Measurements from ENCODE around the gene ADPRHL1. TPM values are rescaled to one million over a fixed set of nuclear protein-coding genes. Genes with fewer than 3 reads are reported as not detected.

ADPRHL1 gene
- total RNA-seq, 4 donors from 2014 or later: 3.9 to 15.2 (median 5.8) TPM; not detected in 1

DNA sequence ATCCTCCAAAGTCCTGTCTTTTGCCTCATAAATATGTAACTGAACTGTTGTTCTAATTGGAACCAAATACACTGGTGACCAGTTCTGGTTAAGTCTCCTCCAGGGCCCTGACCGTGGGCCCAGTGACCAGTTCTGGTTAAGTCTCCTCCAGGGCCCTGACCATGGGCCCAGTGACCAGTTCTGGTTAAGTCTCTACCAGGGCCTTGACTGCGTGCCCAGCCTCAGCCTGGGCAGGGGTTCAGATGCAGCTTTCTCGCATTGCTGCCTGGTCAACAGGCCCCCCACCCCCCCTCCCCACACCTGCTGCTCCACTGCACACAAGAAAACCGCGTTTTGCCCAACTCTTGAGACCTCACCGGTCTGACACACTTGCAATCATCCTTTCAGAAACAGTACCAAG, 85.5 kb downstream of the ADPRHL1 start:
- TF ChIP-seq POLR2A (IDR thresholded peaks at IDR 0.05) (no peak), CTCF (IDR thresholded peaks at IDR 0.05) (no peak)
- H3K9me3 ChIP-seq: no peaks in the 10 kb centered on the region
- no peak for DNase-seq
- H3K4me1 ChIP-seq: peaks cover 0 to 5% (median 1%) of the 10 kb centered on the region in 4 donors
- H3K4me3 ChIP-seq: no peak overlapping the region
- H3K36me3 ChIP-seq: no peaks in the 10 kb centered on the region
- H3K27me3 ChIP-seq: no peaks in the 10 kb centered on the region
- H3K27ac ChIP-seq: no peak overlapping the region

DNA sequence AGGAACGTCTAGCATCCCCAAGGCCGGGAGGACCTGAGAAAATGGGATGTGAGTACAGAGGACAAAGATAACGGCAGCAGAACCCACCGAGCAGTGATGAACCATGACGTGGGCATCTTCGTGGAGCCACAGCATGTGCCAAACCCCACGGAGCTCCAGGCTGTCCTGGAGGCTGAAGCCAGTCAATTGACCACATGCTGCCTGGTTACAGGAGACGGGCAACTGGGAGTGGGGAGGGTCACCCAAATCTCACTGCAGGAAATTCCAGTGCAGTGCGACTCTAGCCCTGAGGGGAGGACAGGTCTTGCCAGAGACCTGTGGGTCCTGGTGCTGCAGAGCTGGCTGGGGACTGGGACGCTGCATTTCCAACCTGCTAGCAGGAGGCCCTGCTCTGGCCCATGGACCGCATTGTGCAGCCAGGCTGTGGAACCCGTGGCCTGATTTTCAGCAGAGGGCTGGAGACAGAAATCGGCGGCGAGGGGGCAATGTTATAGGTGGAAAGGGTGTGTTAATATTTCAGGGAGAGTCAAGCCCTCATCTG, 86.2 kb downstream of the ADPRHL1 start:
- H3K9me3 ChIP-seq: no peaks in the 10 kb centered on the region
- no peak for DNase-seq
- H3K27me3 ChIP-seq: no peaks in the 10 kb centered on the region
- H3K27ac ChIP-seq: no peak overlapping the region
- H3K4me1 ChIP-seq: peaks cover 0 to 9% (median 2%) of the 10 kb centered on the region in 4 donors
- H3K36me3 ChIP-seq: no peaks in the 10 kb centered on the region
- H3K4me3 ChIP-seq: no peak overlapping the region
- no peak for TF ChIP-seq POLR2A (IDR thresholded peaks at IDR 0.05)
- TF ChIP-seq CTCF (IDR thresholded peaks at IDR 0.05): no peak

GRCh38 chr13:113365971-113366588, 87.2 kb downstream of the ADPRHL1 start:
- no peak overlapping the region for H3K27ac ChIP-seq
- no peak for DNase-seq

GRCh38 chr13:113365583-113365970, 87.7 kb downstream of the ADPRHL1 start:
- Histone ChIP-seq H3K27ac (no peak overlapping the region), H3K4me3 (no peak overlapping the region), H3K9me3 (no peaks in the 10 kb centered on the region), H3K27me3 (no peaks in the 10 kb centered on the region), H3K36me3 (peaks cover 0 to 4% (median 0%) of the 10 kb centered on the region in 3 donors), H3K4me1 (peaks cover 0 to 19% (median 2%) of the 10 kb centered on the region in 4 donors)
- TF ChIP-seq CTCF (IDR thresholded peaks at IDR 0.05) (no peak), POLR2A (IDR thresholded peaks at IDR 0.05) (no peak)
- no peak for DNase-seq

More at GRCh38 chr13:113365971-113366588, 87.2 kb downstream of the ADPRHL1 start:
- no peak for TF ChIP-seq CTCF (IDR thresholded peaks at IDR 0.05)
- TF ChIP-seq POLR2A (IDR thresholded peaks at IDR 0.05): no peak
- Histone ChIP-seq H3K27me3 (no peaks in the 10 kb centered on the region), H3K9me3 (no peaks in the 10 kb centered on the region), H3K4me1 (peaks cover 0 to 19% (median 2%) of the 10 kb centered on the region in 4 donors), H3K4me3 (no peak overlapping the region), H3K36me3 (peaks cover 0 to 4% (median 0%) of the 10 kb centered on the region in 3 donors)

GRCh38 chr13:113364901-113365582, 88.2 kb downstream of the ADPRHL1 start:
- no peak for DNase-seq
- TF ChIP-seq CTCF (IDR thresholded peaks at IDR 0.05) (no peak), POLR2A (IDR thresholded peaks at IDR 0.05) (no peak)
- H3K27ac ChIP-seq: peak overlapping the region in 3 of 4 donors; percentile 42 to 84 (median 42)
- no peaks in the 10 kb centered on the region for H3K9me3 ChIP-seq
- H3K4me3 ChIP-seq: peak overlapping the region in 3 of 4 donors; percentile 23 to 83 (median 51)
- H3K4me1 ChIP-seq: peaks cover 0 to 19% (median 2%) of the 10 kb centered on the region in 4 donors
- no peaks in the 10 kb centered on the region for H3K27me3 ChIP-seq
- H3K36me3 ChIP-seq: peaks cover 0 to 4% (median 0%) of the 10 kb centered on the region in 3 donors

Data from Peyer's patch (tissue), 4 donors.